Coronary artery (tissue), 2 donors: ENCODE data around the gene ITPK1.

ENCODE experiments used
- DNase-seq: peaks from one replicate; pipeline ENCODE4 v3.0.0-alpha.2; 2017; ENCODE audit warnings: low spot score
- H3K27ac ChIP-seq, 2 donors: fragments of 200-600 bp; sonication (generic); one replicate each; pipeline ENCODE4 v1.5.1; 2016 to 2019
- H3K4me3 ChIP-seq: fragments of 200-600 bp; sonication (generic); 2 replicates; pipeline ENCODE4 v1.5.1; 2016; ENCODE audit warnings: mild to moderate bottlenecking, moderate library complexity
- TF ChIP-seq, protein P1 (sequence below): fragments of 200-600 bp; sonication (generic); IDR thresholded peaks from one replicate; pipeline ENCODE4 v1.5.1; 2019; ENCODE audit warnings: antibody characterized with exemption

The ITPK1 gene

DNA sequence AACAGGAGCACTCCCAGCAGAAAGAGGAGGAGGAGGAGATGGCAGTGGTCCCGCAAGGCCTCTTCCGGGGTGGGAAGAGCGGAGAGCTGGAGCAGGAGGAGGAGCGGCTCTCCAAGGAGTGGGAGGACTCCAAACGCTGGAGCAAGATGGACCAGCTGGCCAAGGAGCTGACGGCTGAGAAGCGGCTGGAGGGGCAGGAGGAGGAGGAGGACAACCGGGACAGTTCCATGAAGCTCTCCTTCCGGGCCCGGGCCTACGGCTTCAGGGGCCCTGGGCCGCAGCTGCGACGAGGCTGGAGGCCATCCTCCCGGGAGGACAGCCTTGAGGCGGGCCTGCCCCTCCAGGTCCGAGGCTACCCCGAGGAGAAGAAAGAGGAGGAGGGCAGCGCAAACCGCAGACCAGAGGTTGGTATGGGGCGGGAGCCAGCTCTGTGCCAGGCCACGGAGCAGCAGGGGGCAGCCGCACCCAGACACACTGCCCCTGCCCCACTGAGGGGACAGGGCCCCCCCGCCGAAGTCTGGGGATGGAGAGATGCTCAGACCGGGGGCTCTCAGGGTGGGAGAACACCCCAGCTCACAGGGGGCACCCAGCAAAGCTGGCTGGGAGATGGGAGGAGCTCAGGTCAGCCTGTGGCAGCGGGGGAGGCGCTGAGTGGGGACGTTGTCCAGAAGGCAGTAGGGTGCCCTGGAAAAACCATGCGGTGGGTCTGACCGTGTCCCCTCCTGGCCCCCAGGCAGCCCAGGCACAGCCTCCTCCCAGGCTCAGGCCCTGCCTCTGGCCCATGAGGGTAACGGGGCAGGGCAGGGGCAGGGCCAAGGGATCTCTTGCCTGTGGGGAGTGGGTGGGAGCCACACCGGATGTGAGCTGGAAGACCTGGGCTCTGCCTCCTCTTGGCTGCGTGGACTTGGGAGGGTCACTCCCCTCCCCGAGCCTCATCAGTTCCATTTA, 183.0 kb downstream of the ITPK1 start:
- Histone ChIP-seq H3K27ac (no peak overlapping the region), H3K4me3 (no peak overlapping the region)
- DNase-seq, result no peak
- TF ChIP-seq, protein P1, sequence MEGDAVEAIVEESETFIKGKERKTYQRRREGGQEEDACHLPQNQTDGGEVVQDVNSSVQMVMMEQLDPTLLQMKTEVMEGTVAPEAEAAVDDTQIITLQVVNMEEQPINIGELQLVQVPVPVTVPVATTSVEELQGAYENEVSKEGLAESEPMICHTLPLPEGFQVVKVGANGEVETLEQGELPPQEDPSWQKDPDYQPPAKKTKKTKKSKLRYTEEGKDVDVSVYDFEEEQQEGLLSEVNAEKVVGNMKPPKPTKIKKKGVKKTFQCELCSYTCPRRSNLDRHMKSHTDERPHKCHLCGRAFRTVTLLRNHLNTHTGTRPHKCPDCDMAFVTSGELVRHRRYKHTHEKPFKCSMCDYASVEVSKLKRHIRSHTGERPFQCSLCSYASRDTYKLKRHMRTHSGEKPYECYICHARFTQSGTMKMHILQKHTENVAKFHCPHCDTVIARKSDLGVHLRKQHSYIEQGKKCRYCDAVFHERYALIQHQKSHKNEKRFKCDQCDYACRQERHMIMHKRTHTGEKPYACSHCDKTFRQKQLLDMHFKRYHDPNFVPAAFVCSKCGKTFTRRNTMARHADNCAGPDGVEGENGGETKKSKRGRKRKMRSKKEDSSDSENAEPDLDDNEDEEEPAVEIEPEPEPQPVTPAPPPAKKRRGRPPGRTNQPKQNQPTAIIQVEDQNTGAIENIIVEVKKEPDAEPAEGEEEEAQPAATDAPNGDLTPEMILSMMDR, result no peak

DNA sequence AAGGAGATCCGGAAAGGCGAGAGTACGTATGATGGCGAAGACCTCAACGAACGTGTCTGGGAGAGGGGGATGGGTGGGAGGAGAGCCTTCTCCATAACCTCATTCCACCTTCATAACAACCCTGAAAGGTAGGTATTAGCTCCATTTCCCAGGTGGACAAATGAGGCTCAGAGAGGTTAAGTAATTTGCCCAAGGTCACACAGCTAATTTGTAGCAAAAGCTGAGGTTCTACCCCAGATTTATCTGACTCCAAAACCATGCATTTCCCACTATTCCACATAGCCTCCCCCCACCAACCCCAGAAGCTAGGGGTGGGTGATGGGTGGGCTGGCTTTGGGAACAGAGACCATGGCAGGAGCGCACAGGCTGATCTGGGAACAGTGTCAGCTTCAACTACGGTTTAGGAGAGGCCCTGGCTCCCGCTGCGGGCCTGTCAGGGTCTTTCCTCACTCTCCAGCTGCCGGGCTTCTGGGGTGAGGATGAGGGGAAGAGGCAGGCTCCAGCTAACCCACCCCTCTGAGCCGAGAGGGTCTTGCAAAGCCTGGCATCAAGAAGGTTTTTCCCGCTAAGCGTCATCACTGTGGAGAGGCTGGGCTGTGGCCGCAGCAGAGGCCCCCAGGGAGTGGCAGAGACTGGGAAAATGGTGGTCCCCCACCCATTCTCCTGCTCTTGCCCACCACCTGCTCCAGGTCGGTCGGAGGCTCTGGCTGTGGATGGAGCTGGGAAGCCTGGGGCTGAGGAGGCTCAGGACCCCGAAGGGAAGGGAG, 183.9 kb downstream of the ITPK1 start:
- DNase-seq, result no peak
- Histone ChIP-seq H3K4me3 (no peak overlapping the region), H3K27ac (no peak overlapping the region)
- TF ChIP-seq, protein P1, result no peak

DNA sequence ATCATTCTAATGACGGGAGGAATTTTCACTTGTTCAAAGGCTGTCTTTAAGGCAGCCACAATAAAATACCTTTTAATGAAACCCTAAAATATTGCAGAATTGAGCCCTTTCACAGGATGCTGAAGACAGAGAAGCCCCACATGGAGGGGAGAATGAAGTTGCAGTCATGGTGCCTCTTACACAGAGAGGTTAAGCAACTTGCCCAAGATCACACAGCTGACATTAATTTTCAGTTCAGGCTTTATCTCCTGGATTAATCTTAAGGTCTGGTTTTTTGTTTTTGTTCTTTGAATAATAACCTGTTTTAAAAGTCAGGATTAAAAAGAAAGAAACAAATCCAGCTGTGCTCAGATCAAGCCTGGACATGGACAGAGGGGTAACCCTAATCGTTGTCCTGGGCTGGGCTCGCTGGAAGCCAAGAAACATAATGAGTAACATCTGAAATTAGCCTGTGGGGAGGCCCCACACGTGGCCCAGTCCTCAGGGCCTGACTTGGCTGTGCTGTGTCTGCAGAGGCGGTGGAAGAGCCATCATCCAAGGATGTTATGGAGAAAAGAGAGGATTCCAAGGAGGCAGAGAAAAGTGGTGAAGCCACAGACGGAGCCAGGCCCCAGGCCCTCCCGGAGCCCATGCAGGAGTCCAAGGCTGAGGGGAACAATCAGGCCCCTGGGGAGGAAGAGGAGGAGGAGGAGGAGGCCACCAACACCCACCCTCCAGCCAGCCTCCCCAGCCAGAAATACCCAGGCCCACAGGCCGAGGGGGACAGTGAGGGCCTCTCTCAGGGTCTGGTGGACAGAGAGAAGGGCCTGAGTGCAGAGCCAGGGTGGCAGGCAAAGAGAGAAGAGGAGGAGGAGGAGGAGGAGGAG, 184.8 kb downstream of the ITPK1 start:
- H3K27ac ChIP-seq, result no peak overlapping the region

DNA sequence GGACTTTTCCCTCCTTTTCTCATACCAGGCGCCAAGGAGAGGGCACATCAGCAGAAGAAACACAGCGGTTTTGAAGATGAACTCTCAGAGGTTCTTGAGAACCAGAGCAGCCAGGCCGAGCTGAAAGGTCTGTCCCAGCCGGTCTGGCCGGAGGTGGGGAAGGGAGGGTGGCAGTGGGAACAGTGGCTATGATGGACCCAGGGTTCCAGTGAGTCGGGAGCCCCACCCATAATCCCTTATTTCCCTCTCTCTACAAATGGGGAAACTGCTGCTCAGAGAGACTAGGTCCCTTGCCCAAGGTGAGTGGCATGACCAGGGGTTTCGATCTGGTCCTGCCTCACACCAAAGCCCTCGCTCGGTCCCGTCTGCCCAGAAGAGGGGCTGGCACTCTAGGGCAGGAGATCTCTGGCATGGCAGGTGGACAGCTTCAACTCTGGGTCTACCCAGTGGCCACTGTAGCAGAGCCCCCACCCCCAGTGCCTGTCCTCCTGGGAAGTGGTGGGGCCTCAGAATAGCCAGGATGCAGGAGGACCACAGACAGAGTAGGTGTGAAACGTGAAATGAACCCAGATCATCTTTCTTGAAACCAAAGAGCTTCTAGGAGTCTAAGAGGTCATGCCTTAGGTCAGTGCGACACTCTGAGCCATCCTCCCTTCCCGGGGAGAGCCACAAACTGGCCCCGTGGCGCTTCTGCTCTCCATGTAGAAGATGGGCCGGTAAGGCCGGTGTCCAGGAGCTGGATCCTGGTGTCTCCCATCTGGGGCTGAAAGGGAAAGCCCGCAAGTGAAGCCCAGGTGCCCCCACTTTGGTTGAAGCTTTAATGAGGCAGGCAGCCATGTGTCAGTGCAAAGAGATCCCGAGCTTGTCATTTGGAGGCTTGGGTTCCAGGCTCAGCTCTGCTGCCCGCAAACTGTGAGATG, 185.8 kb downstream of the ITPK1 start:
- no peak overlapping the region for H3K4me3 ChIP-seq
- DNase-seq, result no peak

More for the DNA sequence above, 184.8 kb downstream of the ITPK1 start:
- DNase-seq, result no peak
- H3K4me3 ChIP-seq, result no peak overlapping the region
- TF ChIP-seq, protein P1, result no peak

DNA sequence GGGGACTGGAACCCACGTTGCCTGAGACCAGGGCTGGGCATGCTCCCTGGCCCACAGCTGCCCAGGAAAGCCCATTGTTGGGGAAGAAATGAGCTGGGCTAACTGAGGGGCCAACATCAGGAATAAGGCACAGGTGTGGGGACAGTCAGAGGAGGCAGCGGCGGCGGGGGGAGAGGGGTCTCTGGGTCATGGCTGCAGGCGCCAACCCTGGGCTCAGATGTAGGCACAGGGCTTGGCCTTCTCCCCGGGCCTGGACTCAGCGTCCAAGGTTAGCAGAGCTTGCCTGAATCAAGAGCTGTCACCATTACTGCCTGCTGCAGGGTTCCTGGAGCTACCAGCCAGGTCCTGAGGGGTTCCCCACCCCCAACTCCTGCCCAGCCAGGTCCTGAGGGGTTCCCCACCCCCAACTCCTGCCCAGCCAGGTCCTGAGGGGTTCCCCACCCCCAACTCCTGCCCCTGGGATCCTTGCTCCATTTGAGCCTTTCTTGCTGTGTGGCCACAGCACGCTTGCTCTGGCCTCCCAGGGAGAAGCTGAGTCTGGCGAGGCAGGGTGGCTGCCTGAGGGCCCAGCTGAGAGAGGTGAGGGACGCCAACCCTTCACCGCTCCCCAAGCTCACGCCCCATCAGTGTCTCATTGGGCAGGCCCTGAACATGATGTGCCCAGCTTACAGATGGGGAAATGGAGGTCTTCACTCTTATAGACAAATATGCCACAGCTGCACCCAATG, 186.6 kb downstream of the ITPK1 start:
- TF ChIP-seq, protein P1, result no peak
- no peak overlapping the region for H3K27ac ChIP-seq
- H3K4me3 ChIP-seq, result no peak overlapping the region
- no peak for DNase-seq

More for the DNA sequence above, 185.8 kb downstream of the ITPK1 start:
- no peak overlapping the region for H3K27ac ChIP-seq
- TF ChIP-seq, protein P1, result no peak
